GM19239 (cell line): ENCODE results near the gene EXD3.
"Not testable (repeated sequence)": the region's sequence is repeated elsewhere in the genome, so short reads cannot be mapped to it uniquely, and the experiment has no call there.

ENCODE experiments used
- DNase-seq: peaks from one replicate; pipeline ENCODE4 v3.0.0; 2011; ENCODE audit warnings: low spot score; ENCODE audit not compliant: insufficient read length
- FAIRE-seq: peaks from 2 replicates; lab custom pipeline; 2011; peaks lifted over from hg19 to GRCh38; lab: Jason Lieb, UNC

Gene EXD3

GRCh38 chr9:137385061-137385655, 37.8 kb downstream of the EXD3 start:
- FAIRE-seq (no peak), DNase-seq (no peak)

- DNase-seq (no peak), FAIRE-seq (no peak)
Measured at GRCh38 chr9:137383784-137384756, 38.9 kb downstream of the EXD3 start.

- DNase-seq (no peak), FAIRE-seq (no peak)
Measured at GRCh38 chr9:137383081-137383783, 39.7 kb downstream of the EXD3 start.

GRCh38 chr9:137382444-137383080, 40.4 kb downstream of the EXD3 start:
- DNase-seq (no peak), FAIRE-seq (no peak)

- FAIRE-seq = no peak
Measured at GRCh38 chr9:137381501-137382443, 41.2 kb downstream of the EXD3 start.

GRCh38 chr9:137380606-137381005, 42.4 kb downstream of the EXD3 start:
- DNase-seq (no peak), FAIRE-seq (no peak)

More at GRCh38 chr9:137381501-137382443, 41.2 kb downstream of the EXD3 start:
- DNase-seq = no peak

GRCh38 chr9:137380171-137380570, 42.8 kb downstream of the EXD3 start:
- FAIRE-seq = no peak
- no peak for DNase-seq

- no peak for DNase-seq
- no peak for FAIRE-seq
Measured at GRCh38 chr9:137379761-137380161, 43.2 kb downstream of the EXD3 start.

GRCh38 chr9:137378688-137379410, 44.1 kb downstream of the EXD3 start:
- not testable (repeated sequence) for DNase-seq, FAIRE-seq

GRCh38 chr9:137376386-137376785, 46.6 kb downstream of the EXD3 start:
- no peak for FAIRE-seq

GRCh38 chr9:137375321-137376058, 47.5 kb downstream of the EXD3 start:
- FAIRE-seq (no peak), DNase-seq (no peak)

More at GRCh38 chr9:137376386-137376785, 46.6 kb downstream of the EXD3 start:
- no peak for DNase-seq

- DNase-seq = no peak
- no peak for FAIRE-seq
Measured at GRCh38 chr9:137374131-137374845, 48.7 kb downstream of the EXD3 start.

- DNase-seq (no peak), FAIRE-seq (no peak)
Measured at GRCh38 chr9:137373611-137373980, 49.4 kb downstream of the EXD3 start.

GRCh38 chr9:137372693-137373610, 50.0 kb downstream of the EXD3 start:
- FAIRE-seq = no peak
- no peak for DNase-seq

GRCh38 chr9:137371946-137372651, 50.9 kb downstream of the EXD3 start:
- FAIRE-seq = no peak
- no peak for DNase-seq

GRCh38 chr9:137371521-137371941, 51.4 kb downstream of the EXD3 start:
- no peak for FAIRE-seq
- DNase-seq = no peak
